ENCODE measurements around the gene C2orf15. TPM values are rescaled to one million over a fixed set of nuclear protein-coding genes. Genes with fewer than 3 reads are reported as not detected.

C2orf15 gene
- total and polyA plus RNA-seq, 12 donors: 0.03 to 0.30 (median 0.25) TPM; not detected in 8

DNA sequence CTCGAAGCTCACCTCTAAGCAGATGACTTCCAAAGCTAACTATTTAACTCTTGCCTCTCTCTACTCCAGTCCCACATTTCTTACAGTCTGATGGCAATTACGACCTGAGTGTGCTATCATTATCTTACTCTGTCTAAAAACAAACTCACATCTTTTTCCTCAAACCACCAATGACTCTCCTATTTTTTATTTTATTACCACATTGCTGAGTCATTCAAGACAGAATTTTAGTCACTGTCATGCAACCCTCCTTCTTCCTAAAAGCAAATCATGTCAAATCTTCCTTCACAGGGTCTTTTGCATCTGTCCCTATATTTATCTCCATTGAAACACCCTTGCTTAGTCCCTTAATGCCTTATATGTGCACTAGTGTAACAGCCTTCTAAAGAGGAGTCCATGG is 34.6 kb upstream of the C2orf15 start:
- WGBS, 2 donors: 42 to 53% methylated on average over 2 of the region's 2 CpGs

DNA sequence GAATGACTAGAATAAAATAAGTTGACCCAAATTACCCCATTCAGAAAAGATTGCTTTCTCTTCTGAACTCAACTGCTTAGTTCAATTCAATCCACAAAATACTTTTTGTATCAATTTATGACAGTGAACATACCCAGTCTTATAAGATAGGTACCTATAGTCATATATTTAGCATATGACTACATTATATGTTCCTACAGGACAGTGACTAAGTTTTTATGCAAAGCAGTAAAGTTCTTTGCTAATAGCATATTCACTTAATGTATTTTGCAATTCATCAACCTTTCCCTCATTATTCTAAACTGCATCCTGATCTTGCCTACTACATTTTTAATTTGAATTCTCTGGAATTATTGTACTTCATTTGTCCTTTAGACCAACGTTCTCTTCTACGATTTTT is 30.3 kb upstream of the C2orf15 start:
- H3K36me3 ChIP-seq: no peaks in the 10 kb centered on the region
- TF ChIP-seq, protein P1, sequence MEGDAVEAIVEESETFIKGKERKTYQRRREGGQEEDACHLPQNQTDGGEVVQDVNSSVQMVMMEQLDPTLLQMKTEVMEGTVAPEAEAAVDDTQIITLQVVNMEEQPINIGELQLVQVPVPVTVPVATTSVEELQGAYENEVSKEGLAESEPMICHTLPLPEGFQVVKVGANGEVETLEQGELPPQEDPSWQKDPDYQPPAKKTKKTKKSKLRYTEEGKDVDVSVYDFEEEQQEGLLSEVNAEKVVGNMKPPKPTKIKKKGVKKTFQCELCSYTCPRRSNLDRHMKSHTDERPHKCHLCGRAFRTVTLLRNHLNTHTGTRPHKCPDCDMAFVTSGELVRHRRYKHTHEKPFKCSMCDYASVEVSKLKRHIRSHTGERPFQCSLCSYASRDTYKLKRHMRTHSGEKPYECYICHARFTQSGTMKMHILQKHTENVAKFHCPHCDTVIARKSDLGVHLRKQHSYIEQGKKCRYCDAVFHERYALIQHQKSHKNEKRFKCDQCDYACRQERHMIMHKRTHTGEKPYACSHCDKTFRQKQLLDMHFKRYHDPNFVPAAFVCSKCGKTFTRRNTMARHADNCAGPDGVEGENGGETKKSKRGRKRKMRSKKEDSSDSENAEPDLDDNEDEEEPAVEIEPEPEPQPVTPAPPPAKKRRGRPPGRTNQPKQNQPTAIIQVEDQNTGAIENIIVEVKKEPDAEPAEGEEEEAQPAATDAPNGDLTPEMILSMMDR (IDR thresholded peaks at IDR 0.05): no peak
- peaks cover 0 to 4% (median 0%) of the 10 kb centered on the region in 7 donors for H3K27me3 ChIP-seq
- peaks cover 0 to 5% (median 0%) of the 10 kb centered on the region in 9 donors for H3K4me1 ChIP-seq
- 80 to 85% methylated on average over 2 of the region's 2 CpGs for WGBS, 2 donors
- H3K4me3 ChIP-seq: no peak overlapping the region
- no peaks in the 10 kb centered on the region for H3K9me3 ChIP-seq
- ATAC-seq (no peak), DNase-seq (no peak)
- intact Hi-C loops (cut with DNase I): no loop called here
- H3K27ac ChIP-seq: no peak overlapping the region

More for the DNA sequence above, 34.6 kb upstream of the C2orf15 start:
- Histone ChIP-seq H3K36me3 (no peaks in the 10 kb centered on the region), H3K9me3 (no peaks in the 10 kb centered on the region), H3K27me3 (peaks cover 0 to 4% (median 0%) of the 10 kb centered on the region in 7 donors), H3K4me1 (peaks cover 0 to 5% (median 0%) of the 10 kb centered on the region in 9 donors), H3K4me3 (no peak overlapping the region), H3K27ac (no peak overlapping the region)
- intact Hi-C loops (cut with DNase I): no loop called here
- TF ChIP-seq, protein P1 (IDR thresholded peaks at IDR 0.05): no peak
- ATAC-seq (no peak), DNase-seq (no peak)

DNA sequence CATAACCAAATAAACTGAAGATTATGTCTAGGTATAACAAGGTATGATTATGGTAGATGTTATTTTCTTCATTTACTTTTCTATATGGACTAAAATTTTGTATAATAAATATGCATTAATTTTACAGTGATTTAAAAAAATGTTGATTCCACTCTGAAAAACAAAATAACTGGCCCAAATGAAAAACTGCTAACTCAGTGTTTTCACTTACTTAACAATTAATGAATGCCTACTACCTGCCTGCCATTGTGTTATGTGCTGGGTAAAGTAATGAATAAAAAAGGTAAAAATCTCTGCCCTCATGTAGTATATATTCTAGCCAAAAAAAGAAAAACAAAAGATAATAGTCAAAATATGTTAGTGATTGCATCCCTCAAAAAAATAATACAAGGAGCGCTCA is 29.6 kb upstream of the C2orf15 start:
- no peak overlapping the region for H3K4me3 ChIP-seq
- TF ChIP-seq, protein P1 (IDR thresholded peaks at IDR 0.05): no peak
- H3K4me1 ChIP-seq: peaks cover 0 to under 1% (median 0%) of the 10 kb centered on the region in 9 donors
- no peaks in the 10 kb centered on the region for H3K9me3 ChIP-seq
- intact Hi-C loops (cut with DNase I): no loop called here
- H3K27me3 ChIP-seq: peaks cover 0 to 4% (median 0%) of the 10 kb centered on the region in 7 donors
- no peak overlapping the region for H3K27ac ChIP-seq
- WGBS, 2 donors: 98% methylated on average over 1 of the region's 1 CpG
- H3K36me3 ChIP-seq: no peaks in the 10 kb centered on the region
- ATAC-seq (no peak), DNase-seq (no peak)

DNA sequence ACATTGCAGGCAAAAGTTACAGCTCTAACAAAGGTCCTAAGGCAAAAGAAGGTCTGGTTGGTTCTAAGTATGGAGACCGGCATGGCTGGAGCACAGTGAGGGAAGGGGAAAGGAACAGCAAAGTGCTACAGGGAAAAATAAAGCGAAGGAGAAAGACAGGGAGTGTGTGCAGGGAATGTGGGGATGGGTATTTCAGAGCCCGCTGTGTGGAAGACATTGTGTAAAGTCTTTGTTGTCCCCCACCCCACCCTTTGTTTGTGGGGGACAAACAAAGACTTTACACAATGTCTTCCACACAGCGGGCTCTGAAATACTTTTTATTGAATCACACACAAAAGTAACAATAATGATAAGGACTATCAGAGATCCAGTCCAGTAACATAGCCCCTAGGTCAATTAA is 28.9 kb upstream of the C2orf15 start:
- Histone ChIP-seq H3K4me3 (no peak overlapping the region), H3K36me3 (no peaks in the 10 kb centered on the region), H3K27ac (no peak overlapping the region), H3K9me3 (no peaks in the 10 kb centered on the region), H3K4me1 (no peaks in the 10 kb centered on the region), H3K27me3 (peaks cover 0 to 4% (median 0%) of the 10 kb centered on the region in 7 donors)
- ATAC-seq: no peak
- no peak for DNase-seq
- intact Hi-C loops (cut with DNase I): no loop called here
- TF ChIP-seq, protein P1 (IDR thresholded peaks at IDR 0.05): no peak
- 80 to 82% methylated on average over 4 of the region's 4 CpGs for WGBS, 2 donors

Measured in heart right ventricle (tissue), 16 donors.